ENCODE measurements around the gene CAB39. TPM values are rescaled to one million over a fixed set of nuclear protein-coding genes. Genes with fewer than 3 reads are reported as not detected.
"Not testable (repeated sequence)": the region's sequence is repeated elsewhere in the genome, so short reads cannot be mapped to it uniquely, and the experiment has no call there.

The CAB39 gene
- total RNA-seq, 2 experiments from 2014 or later, result 128 to 129 TPM

DNA sequence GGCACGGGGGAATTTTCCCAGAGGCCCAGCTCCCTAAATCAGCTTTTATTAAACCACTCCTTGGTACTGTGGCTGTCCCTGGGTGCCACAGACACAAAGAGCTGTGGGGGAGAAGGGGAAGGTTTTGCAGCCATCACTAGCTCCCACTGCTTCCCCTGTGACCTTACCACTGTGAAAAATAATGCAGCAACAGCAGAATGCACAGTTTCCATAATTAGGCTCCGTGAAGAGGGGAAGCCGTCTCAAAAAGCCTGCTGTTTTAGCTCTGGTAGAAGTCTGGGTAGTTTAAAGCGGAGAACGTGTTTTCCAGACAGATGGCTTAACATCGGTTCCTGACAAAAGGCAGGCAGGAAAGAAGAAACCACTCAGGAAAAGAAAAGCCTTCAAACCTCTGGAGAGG is 27.5 kb upstream of the CAB39 start:
- Mint-ChIP-seq H3K4me1 (ENCODE audit: low read depth) (peaks cover 17% of the 10 kb centered on the region), H3K27ac (no peak overlapping the region), H3K9me3 (no peaks in the 10 kb centered on the region), H3K27me3 (no peaks in the 10 kb centered on the region), H3K36me3 (no peaks in the 10 kb centered on the region), H3K4me3 (no peak overlapping the region)
- POLR2A ChIA-PET, result no interaction called here
- DNase-seq, result no peak
- intact Hi-C loops (cut with micrococcal nuclease), result no loop called here
- CTCF ChIA-PET, result interaction anchor here (0.8 to 1.4 kb wide), 3 partner anchors 29 to 113 kb away, joined by 3 to 4 read pairs (median 3); no protein-coding TSS in a partner anchor

DNA sequence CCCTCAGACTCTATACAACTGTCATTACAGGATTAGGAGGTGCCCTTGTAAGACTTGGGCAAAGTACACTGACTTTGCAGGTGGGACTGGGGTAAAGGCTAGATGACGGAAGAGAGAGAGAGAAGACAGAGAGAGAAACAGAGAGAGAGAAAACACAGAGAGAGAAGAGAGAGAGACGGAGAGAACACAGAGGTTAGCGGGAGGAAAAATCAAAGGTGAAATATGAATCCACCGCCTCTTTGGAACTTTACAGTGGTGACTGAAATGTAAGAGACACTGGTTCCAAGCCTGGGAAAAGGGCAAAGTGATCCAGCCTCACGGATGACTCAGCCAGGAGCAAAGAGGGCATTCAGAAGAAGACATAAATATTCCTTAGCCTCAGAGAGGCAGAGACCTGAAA is 25.1 kb upstream of the CAB39 start:
- Mint-ChIP-seq H3K27ac (no peak overlapping the region), H3K4me3 (no peak overlapping the region), H3K9me3 (no peaks in the 10 kb centered on the region), H3K4me1 (ENCODE audit: low read depth) (peaks cover 11% of the 10 kb centered on the region), H3K27me3 (no peaks in the 10 kb centered on the region), H3K36me3 (no peaks in the 10 kb centered on the region)
- no peak for DNase-seq
- POLR2A ChIA-PET, result no interaction called here
- intact Hi-C loops (cut with micrococcal nuclease), result no loop called here
- CTCF ChIA-PET, result interaction anchor here (0.6 kb wide), 1 partner anchor 112 kb away, joined by 3 read pairs; no protein-coding TSS in a partner anchor

DNA sequence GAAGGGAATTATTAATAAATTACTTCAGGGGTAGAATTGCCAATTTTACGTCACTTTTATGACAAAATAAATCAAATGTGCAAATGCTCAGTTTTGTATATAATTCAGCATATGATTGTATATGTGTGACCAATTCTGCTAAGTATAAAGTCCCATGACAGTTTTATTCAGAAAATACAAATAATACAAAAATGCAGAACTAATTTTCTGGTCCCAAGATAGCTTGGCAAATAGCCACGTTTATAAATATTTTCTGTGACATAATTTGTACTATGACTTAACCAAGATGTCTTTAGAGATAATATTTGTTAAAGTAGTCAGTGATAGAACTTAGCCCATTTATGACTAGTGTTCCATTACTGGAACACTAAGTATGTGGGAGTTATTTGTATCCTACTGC is 24.2 kb upstream of the CAB39 start:
- Mint-ChIP-seq H3K9me3 (no peaks in the 10 kb centered on the region), H3K4me3 (no peak overlapping the region), H3K4me1 (ENCODE audit: low read depth) (peaks cover 12% of the 10 kb centered on the region), H3K27me3 (no peaks in the 10 kb centered on the region), H3K27ac (no peak overlapping the region), H3K36me3 (no peaks in the 10 kb centered on the region)
- no peak for DNase-seq
- CTCF ChIA-PET, result no interaction called here
- intact Hi-C loops (cut with micrococcal nuclease), result no loop called here
- POLR2A ChIA-PET, result no interaction called here

DNA sequence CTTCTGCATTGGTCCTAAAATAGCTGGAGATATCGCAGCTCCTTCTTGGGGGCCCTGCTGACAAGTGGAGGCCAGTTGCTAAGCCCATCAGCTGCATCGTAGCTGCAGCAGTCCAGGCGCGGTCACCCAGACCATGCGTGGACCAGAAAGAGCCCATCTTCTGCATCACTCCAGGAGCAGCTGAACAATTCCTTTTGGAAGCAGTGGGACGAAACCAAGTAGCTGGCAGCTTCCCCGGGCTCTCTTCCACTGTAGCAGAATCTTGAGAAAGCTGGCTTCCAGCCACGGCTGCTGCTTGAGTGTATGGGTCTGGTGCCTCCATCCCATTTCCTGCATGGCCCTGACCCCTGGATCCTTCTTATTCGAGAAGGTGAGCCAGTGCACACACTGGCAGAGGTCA is 22.2 kb upstream of the CAB39 start:
- H3K27me3 Mint-ChIP-seq, result no peaks in the 10 kb centered on the region
- DNase-seq, result no peak
- intact Hi-C loops (cut with micrococcal nuclease), result no loop called here
- CTCF ChIA-PET, result no interaction called here
- no peak overlapping the region for H3K27ac Mint-ChIP-seq
- H3K4me1 Mint-ChIP-seq (ENCODE audit: low read depth), result peaks cover 15% of the 10 kb centered on the region
- no peaks in the 10 kb centered on the region for H3K36me3 Mint-ChIP-seq
- POLR2A ChIA-PET, result no interaction called here
- no peak overlapping the region for H3K4me3 Mint-ChIP-seq
- H3K9me3 Mint-ChIP-seq, result no peaks in the 10 kb centered on the region

DNA sequence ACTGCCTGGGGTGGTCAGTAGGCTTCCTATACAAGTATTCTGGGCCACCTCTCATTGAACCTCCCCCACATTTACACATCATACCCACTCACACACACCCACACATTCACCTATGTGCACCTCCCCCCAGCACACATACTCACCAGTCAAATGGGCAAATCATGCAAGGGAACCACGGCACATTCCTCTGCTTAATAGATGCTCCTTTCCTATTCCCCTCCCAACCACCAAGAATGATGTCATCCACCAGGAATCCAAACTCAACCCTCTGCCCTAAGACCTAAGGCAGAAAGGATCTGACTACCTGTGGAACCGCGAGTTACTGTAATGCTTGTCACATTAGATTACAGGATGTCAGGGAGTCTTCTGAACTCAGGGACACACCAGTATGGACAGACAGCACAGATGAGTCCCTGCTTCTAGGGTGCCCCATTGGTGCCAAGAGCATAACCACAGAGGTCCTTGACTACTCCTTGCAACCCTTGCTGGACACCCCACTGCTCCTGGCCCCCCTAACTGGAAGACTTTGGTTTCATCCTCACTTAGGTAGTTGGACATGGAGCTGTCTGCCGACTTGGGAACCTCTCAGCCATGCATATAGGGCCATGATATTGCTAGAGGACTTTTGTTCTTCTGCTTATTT is 21.5 kb upstream of the CAB39 start:
- Mint-ChIP-seq H3K27me3 (no peaks in the 10 kb centered on the region), H3K27ac (no peak overlapping the region), H3K4me1 (ENCODE audit: low read depth) (peaks cover 15% of the 10 kb centered on the region), H3K4me3 (no peak overlapping the region), H3K36me3 (no peaks in the 10 kb centered on the region), H3K9me3 (no peaks in the 10 kb centered on the region)
- intact Hi-C loops (cut with micrococcal nuclease), result no loop called here
- DNase-seq, result no peak
- ChIA-PET POLR2A (no interaction called here), CTCF (interaction anchor here (0.7 kb wide), 1 partner anchor 91 kb away, joined by 3 read pairs; no protein-coding TSS in a partner anchor)

DNA sequence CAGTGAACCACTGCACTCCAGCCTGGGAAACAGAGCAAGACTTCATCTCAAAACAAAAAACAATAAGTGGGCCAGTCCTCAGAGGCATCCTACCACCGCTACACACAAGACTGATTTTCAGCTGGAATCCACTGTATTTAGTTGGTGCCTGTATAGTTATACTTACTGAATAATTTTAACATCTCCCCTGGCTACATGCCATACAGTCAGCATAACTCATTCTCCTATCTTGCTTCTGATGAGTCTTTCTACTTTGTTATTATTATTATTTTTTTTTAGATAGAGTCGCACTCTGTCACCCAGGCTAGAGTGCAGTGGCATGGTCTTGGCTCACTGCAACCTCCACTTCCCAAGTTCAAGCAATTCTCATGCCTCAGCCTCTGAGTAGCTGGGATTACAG is 19.9 kb upstream of the CAB39 start:
- H3K4me1 Mint-ChIP-seq (ENCODE audit: low read depth), result peaks cover 21% of the 10 kb centered on the region
- H3K4me3 Mint-ChIP-seq, result no peak overlapping the region
- intact Hi-C loops (cut with micrococcal nuclease), result no loop called here
- H3K27ac Mint-ChIP-seq, result no peak overlapping the region
- ChIA-PET CTCF (no interaction called here), POLR2A (no interaction called here)
- H3K27me3 Mint-ChIP-seq, result no peaks in the 10 kb centered on the region
- H3K36me3 Mint-ChIP-seq, result no peaks in the 10 kb centered on the region
- no peaks in the 10 kb centered on the region for H3K9me3 Mint-ChIP-seq
- no peak for DNase-seq

DNA sequence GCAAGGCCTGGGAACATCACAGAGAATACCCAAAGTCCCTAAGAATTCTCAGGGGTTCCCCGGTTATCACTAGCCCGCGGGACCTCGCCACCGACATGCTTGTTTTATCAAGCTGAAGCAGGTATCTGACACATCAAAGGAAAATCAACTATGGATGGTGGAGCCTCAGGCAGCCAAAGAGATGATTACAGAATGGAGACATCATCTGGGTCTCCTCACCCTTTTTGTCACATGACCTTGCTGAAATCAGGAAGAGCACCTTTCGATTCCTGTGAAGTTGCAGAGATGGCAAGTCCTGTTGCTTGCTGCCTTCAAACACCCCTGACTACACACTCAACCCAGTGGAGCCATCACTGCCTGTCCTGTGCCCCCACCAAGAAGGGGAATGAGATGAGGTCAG is 19.2 kb upstream of the CAB39 start:
- intact Hi-C loops (cut with micrococcal nuclease), result no loop called here

DNA sequence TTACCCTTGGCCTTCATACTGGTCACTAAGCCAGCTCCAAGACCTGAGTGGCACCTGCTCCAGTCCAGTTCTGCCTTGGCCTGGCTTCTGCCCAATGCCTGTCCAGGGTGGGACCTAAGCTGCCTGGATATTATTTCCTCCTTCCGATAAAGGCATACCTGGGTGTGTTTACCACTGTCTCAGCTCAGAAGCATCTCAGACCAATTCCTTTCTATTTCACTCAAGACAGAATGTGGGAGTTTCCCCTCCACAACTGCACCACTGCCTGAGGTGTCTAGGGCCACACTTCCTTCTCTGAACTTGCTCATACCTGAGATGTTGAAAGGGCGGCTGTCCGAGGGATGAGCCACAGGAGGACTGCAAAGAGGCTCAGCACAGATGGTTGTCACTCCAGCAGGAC is 18.4 kb upstream of the CAB39 start:
- Mint-ChIP-seq H3K4me3 (no peak overlapping the region), H3K27ac (peak overlapping the region; percentile 16), H3K4me1 (ENCODE audit: low read depth) (peaks cover 23% of the 10 kb centered on the region), H3K36me3 (no peaks in the 10 kb centered on the region), H3K27me3 (no peaks in the 10 kb centered on the region), H3K9me3 (no peaks in the 10 kb centered on the region)
- peak; percentile 49 for DNase-seq
- CTCF ChIA-PET, result no interaction called here
- intact Hi-C loops (cut with micrococcal nuclease), result no loop called here
- POLR2A ChIA-PET, result no interaction called here

More for the DNA sequence above, 19.2 kb upstream of the CAB39 start:
- Mint-ChIP-seq H3K27ac (peak overlapping the region; percentile 29), H3K4me3 (no peak overlapping the region), H3K36me3 (no peaks in the 10 kb centered on the region), H3K9me3 (no peaks in the 10 kb centered on the region), H3K27me3 (no peaks in the 10 kb centered on the region), H3K4me1 (ENCODE audit: low read depth) (peaks cover 23% of the 10 kb centered on the region)
- CTCF ChIA-PET, result no interaction called here
- POLR2A ChIA-PET, result no interaction called here
- DNase-seq, result no peak

DNA sequence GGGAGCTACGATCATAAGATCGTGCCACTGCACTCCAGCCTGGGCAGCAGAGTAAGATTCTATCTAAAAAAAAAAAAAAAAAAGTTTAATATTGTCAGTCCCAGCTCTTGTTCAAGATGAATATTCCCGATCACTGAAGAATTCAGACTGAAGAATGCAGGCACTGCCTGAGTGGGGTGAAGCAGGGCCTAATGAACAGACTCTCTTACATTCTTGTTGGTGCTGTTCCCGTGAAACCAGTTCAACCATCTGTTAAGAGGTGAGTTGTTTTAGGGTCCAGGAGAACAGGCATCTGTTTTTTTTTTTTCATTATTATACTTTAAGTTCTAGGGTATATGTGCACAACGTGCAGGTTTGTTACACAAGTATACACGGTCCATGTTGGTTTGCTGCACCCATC is 17.1 kb upstream of the CAB39 start:
- Mint-ChIP-seq H3K27ac (no peak overlapping the region), H3K27me3 (no peaks in the 10 kb centered on the region), H3K36me3 (no peaks in the 10 kb centered on the region), H3K4me3 (no peak overlapping the region), H3K4me1 (ENCODE audit: low read depth) (peaks cover 23% of the 10 kb centered on the region), H3K9me3 (no peaks in the 10 kb centered on the region)
- POLR2A ChIA-PET, result no interaction called here
- DNase-seq, result no peak
- intact Hi-C loops (cut with micrococcal nuclease), result no loop called here
- CTCF ChIA-PET, result no interaction called here

DNA sequence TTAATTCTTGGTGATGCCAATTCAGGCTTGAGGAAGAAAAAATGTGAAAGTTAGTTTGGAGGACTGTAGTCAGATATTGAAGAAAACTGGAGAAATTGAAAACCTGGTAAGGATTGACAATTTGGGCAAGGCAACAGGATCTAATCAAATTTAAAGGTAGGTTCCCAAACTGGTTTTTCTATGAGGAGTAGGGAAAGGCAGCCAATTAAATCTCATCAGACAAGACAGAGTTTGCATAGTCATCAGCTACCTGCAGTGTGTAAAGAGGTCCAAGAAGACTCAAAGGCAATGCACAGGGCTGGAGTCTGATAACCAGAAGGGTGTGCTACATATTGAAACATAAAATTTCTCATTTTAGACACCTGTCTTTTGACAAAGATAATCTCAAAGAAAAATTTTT is 16.0 kb upstream of the CAB39 start:
- peaks cover 19% of the 10 kb centered on the region for H3K4me1 Mint-ChIP-seq (ENCODE audit: low read depth)
- no peaks in the 10 kb centered on the region for H3K9me3 Mint-ChIP-seq
- CTCF ChIA-PET, result interaction anchor here (0.7 to 1.2 kb wide), 2 partner anchors 17 to 102 kb away, joined by 3 read pairs; no protein-coding TSS in a partner anchor
- intact Hi-C loops (cut with micrococcal nuclease), result no loop called here
- no peaks in the 10 kb centered on the region for H3K36me3 Mint-ChIP-seq
- H3K4me3 Mint-ChIP-seq, result no peak overlapping the region
- POLR2A ChIA-PET, result no interaction called here
- no peaks in the 10 kb centered on the region for H3K27me3 Mint-ChIP-seq
- H3K27ac Mint-ChIP-seq, result no peak overlapping the region
- DNase-seq, result no peak

DNA sequence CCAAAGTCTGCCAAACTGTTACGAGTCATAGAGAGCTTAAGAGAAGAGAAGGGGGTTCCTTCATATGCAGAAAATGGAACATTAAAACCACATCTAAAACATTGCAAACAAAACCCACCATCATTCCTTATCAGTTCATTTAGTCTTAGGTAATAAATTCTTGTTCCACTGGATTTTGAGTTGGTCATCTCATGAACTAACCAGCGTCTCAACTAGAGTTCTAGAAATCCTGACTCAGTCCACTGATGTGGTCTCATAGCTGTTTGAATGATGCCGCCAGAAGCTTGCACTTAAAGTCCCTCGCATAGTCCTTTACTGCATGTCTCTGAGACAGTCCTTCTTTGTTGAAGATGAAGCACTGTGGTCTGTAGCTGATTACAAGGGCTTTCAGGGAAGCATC is 15.0 kb upstream of the CAB39 start:
- peaks cover 5% of the 10 kb centered on the region for H3K36me3 Mint-ChIP-seq
- POLR2A ChIA-PET, result no interaction called here
- H3K27me3 Mint-ChIP-seq, result no peaks in the 10 kb centered on the region
- peaks cover 19% of the 10 kb centered on the region for H3K4me1 Mint-ChIP-seq (ENCODE audit: low read depth)
- no peak overlapping the region for H3K27ac Mint-ChIP-seq
- intact Hi-C loops (cut with micrococcal nuclease), result no loop called here
- peaks cover 5% of the 10 kb centered on the region for H3K9me3 Mint-ChIP-seq
- CTCF ChIA-PET, result interaction anchor here (0.5 kb wide), 1 partner anchor 738 kb away, joined by 3 read pairs; no protein-coding TSS in a partner anchor
- no peak for DNase-seq
- H3K4me3 Mint-ChIP-seq, result no peak overlapping the region

DNA sequence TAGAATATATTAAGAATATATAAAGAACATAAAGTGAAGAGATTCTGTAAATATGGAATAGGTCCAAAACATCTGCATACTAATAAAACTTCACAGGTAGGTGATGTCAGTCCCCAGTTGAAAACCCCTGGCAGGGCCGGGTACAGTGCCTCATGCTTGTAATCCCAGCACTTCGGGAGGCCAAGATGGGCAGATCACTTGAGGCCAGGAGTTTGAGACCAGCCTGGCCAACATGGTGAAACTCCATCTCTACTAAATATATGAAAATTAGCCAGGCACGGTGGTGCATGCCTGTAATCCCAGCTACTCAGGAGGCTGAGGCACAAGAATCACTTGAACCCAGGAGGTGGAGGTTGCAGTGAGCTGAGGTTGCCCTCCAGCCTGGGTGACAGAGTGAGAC is 13.9 kb upstream of the CAB39 start:
- H3K27me3 Mint-ChIP-seq; H3K36me3 Mint-ChIP-seq; DNase-seq; POLR2A ChIA-PET; intact Hi-C loops (cut with micrococcal nuclease); H3K4me3 Mint-ChIP-seq; H3K9me3 Mint-ChIP-seq; CTCF ChIA-PET; H3K27ac Mint-ChIP-seq: not testable (repeated sequence)
- H3K4me1 Mint-ChIP-seq (ENCODE audit: low read depth), result peaks cover 17% of the 10 kb centered on the region

DNA sequence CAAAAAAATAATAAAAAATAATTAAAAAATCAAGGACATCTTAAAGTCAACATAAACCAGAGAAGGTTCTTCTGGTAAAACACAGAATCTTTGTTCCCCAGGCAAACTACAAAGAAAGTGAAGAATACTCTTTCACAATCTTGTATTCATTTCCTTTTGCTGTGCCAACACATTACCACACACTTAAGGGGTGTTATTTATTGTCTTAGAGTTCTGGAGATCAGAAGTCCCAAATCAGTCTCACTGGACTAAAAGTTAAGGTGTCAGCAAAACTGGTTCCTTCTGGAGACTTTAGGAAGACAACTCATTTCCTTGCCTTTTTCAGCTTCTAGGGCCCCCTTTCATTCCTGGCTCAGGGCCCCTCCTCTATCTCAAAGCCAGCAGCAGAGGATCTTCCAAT is 12.2 kb upstream of the CAB39 start:
- POLR2A ChIA-PET, result no interaction called here
- peaks cover 8% of the 10 kb centered on the region for H3K4me1 Mint-ChIP-seq (ENCODE audit: low read depth)
- no peak overlapping the region for H3K4me3 Mint-ChIP-seq
- peaks cover 7% of the 10 kb centered on the region for H3K36me3 Mint-ChIP-seq
- no peak overlapping the region for H3K27ac Mint-ChIP-seq
- DNase-seq, result no peak
- CTCF ChIA-PET, result no interaction called here
- intact Hi-C loops (cut with micrococcal nuclease), result no loop called here
- peaks cover 8% of the 10 kb centered on the region for H3K9me3 Mint-ChIP-seq
- no peaks in the 10 kb centered on the region for H3K27me3 Mint-ChIP-seq

Measured in activated CD4-positive, alpha-beta memory T cell treated with anti-CD3 and anti-CD28 coated beads for 36 hours (primary cell).